ENCODE data around the gene PITX1. TPM values are rescaled to one million over a fixed set of nuclear protein-coding genes. Genes with fewer than 3 reads are reported as not detected.

The PITX1 gene
- total and polyA plus RNA-seq, 9 donors = 0.11 to 3.1 (median 0.51) TPM; not detected in 1

DNA sequence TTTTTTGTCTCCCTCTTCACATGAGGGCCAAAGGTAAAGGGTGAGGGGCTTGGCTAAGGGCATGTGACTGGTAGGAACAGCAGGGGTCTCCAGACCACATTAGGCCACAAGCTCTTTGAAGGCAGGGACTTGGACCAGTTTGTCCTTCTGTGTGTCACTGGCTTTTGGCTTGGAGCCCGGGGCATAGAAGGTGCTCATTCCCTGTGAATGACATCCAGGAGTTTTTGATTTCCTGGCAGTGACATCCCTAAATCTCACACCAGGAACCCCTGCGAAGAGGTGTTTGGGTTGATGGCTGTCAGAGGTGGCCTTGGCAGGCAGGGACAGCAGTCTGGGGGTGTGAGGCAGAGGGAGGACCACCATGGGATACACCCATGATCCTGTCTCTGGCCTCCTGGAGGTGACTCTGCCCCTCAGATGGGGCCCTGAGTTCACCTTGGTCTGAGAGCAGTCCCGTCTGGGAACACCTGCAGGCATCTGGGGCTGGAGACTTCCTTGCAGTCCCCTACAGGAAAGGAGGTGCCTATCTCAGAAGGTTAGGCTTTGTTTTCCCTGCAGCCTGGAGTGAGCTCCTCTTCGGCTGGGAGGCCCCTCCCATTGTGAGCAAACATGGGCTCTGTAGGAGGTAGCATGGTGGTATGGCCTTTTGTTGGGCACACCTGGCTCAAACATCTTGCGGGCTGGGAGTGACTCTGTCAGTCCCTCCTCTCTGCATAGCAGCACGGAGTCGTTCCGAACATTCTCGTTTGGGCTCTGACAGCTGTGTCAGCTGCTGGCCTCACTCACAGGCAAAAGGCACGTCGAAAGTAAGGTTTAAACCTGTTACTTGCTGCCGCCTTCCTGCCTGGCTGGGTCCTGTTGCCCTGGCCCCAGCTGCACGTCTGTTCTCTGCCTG lies 38.6 kb upstream of the PITX1 start:
- TF ChIP-seq, protein P1, sequence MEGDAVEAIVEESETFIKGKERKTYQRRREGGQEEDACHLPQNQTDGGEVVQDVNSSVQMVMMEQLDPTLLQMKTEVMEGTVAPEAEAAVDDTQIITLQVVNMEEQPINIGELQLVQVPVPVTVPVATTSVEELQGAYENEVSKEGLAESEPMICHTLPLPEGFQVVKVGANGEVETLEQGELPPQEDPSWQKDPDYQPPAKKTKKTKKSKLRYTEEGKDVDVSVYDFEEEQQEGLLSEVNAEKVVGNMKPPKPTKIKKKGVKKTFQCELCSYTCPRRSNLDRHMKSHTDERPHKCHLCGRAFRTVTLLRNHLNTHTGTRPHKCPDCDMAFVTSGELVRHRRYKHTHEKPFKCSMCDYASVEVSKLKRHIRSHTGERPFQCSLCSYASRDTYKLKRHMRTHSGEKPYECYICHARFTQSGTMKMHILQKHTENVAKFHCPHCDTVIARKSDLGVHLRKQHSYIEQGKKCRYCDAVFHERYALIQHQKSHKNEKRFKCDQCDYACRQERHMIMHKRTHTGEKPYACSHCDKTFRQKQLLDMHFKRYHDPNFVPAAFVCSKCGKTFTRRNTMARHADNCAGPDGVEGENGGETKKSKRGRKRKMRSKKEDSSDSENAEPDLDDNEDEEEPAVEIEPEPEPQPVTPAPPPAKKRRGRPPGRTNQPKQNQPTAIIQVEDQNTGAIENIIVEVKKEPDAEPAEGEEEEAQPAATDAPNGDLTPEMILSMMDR (IDR thresholded peaks at IDR 0.05) = no peak
- TF ChIP-seq POLR2A (IDR thresholded peaks at IDR 0.05) (no peak), EP300 (IDR thresholded peaks at IDR 0.05) (no peak)
- DNase-seq = no peak
- Histone ChIP-seq H3K9me3 (no peaks in the 10 kb centered on the region), H3K4me3 (no peak overlapping the region), H3K27ac (no peak overlapping the region), H3K4me1 (ENCODE audit: insufficient read depth) (no peaks in the 10 kb centered on the region), H3K27me3 (no peaks in the 10 kb centered on the region), H3K36me3 (no peaks in the 10 kb centered on the region)
- WGBS, 3 donors = 54 to 59% (median 58%) methylated on average over 13 of the region's 13 CpGs
- intact Hi-C loops (cut with DNase I) = no loop called here

GRCh38 chr5:135071311-135071710 lies 37.3 kb upstream of the PITX1 start:
- Histone ChIP-seq H3K36me3 (no peaks in the 10 kb centered on the region), H3K27ac (no peak overlapping the region), H3K27me3 (no peaks in the 10 kb centered on the region), H3K4me3 (no peak overlapping the region), H3K9me3 (no peaks in the 10 kb centered on the region), H3K4me1 (ENCODE audit: insufficient read depth) (no peaks in the 10 kb centered on the region)
- 85 to 94% (median 92%) methylated on average over 5 to 6 of the region's 6 CpGs for WGBS, 3 donors
- peak in 1 of 5 donors; percentile 15 for DNase-seq
- intact Hi-C loops (cut with DNase I) = no loop called here
- TF ChIP-seq, protein P1 (IDR thresholded peaks at IDR 0.05) = no peak
- TF ChIP-seq EP300 (IDR thresholded peaks at IDR 0.05) (no peak), POLR2A (IDR thresholded peaks at IDR 0.05) (no peak)

- DNase-seq = no peak
Observed at GRCh38 chr5:135069895-135070657, 36.0 kb upstream of the PITX1 start.

More at GRCh38 chr5:135069895-135070657, 36.0 kb upstream of the PITX1 start:
- Histone ChIP-seq H3K9me3 (no peaks in the 10 kb centered on the region), H3K36me3 (no peaks in the 10 kb centered on the region), H3K4me1 (ENCODE audit: insufficient read depth) (no peaks in the 10 kb centered on the region), H3K27me3 (no peaks in the 10 kb centered on the region), H3K27ac (no peak overlapping the region), H3K4me3 (no peak overlapping the region)
- intact Hi-C loops (cut with DNase I) = no loop called here
- TF ChIP-seq POLR2A (IDR thresholded peaks at IDR 0.05) = no peak
- no peak for TF ChIP-seq EP300 (IDR thresholded peaks at IDR 0.05)
- TF ChIP-seq, protein P1 (IDR thresholded peaks at IDR 0.05) = no peak
- WGBS, 3 donors = 70 to 77% (median 73%) methylated on average over 19 of the region's 19 CpGs

Data from ovary (tissue), 9 donors.